ENCODE results near the gene TPCN1. TPM values are rescaled to one million over a fixed set of nuclear protein-coding genes. Genes with fewer than 3 reads are reported as not detected.

TPCN1 gene
- total RNA-seq, 1 donor from 2014 or later, result 27.9 TPM

DNA sequence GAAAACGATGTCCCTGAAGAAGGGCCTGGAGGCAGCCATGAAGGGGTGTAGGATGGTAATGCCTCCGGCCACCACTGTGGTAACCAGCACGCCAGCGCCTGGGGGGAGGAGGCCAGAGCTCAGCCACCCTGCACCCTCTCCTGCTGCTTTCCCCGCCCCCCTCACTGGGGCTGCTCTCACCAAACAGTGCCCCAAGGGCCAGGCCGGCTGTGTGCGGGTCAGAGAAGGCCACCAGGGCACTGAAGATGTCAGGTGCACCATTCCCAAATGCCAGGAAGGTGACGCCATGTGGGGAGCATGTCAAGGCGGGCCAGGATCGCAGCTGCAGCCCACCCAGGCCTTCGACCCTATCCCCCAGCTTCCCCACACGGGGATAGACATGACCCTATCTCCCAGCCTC, 99.1 kb downstream of the TPCN1 start:
- Mint-ChIP-seq H3K36me3 (ENCODE audit: low read depth, unreplicated experiment) (peaks cover 8% of the 10 kb centered on the region), H3K27me3 (ENCODE audit: low read depth, unreplicated experiment) (no peaks in the 10 kb centered on the region), H3K4me3 (ENCODE audit: unreplicated experiment) (no peak overlapping the region), H3K4me1 (ENCODE audit: low read depth, unreplicated experiment) (peaks cover 4% of the 10 kb centered on the region), H3K9me3 (ENCODE audit: unreplicated experiment) (no peaks in the 10 kb centered on the region), H3K27ac (ENCODE audit: unreplicated experiment) (no peak overlapping the region)
- Histone ChIP-seq H3K9ac (ENCODE audit: low read length) (no peak overlapping the region), H3K4me3 (ENCODE audit: insufficient read depth, low read depth, low read length) (no peak overlapping the region), H3K4me2 (ENCODE audit: low read length) (no peak overlapping the region), H2AFZ (ENCODE audit: low read depth, low read length) (no peak overlapping the region), H3K27ac (ENCODE audit: low read depth, low read length) (no peak overlapping the region), H3K27me3 (ENCODE audit: insufficient read depth, low read length) (no peaks in the 10 kb centered on the region), H3K36me3 (ENCODE audit: insufficient read depth, low read length) (peaks cover 7% of the 10 kb centered on the region), H4K20me1 (ENCODE audit: insufficient read depth, low read length) (no peaks in the 10 kb centered on the region), H3K9me3 (ENCODE audit: insufficient read depth, low read depth, low read length) (no peaks in the 10 kb centered on the region), H3K4me1 (ENCODE audit: insufficient read depth, low read length) (no peaks in the 10 kb centered on the region), H3K79me2 (ENCODE audit: insufficient read depth, low read length) (no peaks in the 10 kb centered on the region)
- FAIRE-seq (no peak), DNase-seq (ENCODE audit: low read depth) (no peak)
- TF ChIP-seq EZH2 (IDR thresholded peaks at IDR 0.05; ENCODE audit: insufficient read depth, low read length) (no peak), CTCF (IDR thresholded peaks at IDR 0.05; ENCODE audit: insufficient read depth, low read depth, low read length) (no peak)

GRCh38 chr12:113322343-113322742, 101.1 kb downstream of the TPCN1 start:
- H3K4me3 ChIP-seq (ENCODE audit: insufficient read depth, low read depth, low read length), result no peak overlapping the region
- no peaks in the 10 kb centered on the region for H3K27me3 ChIP-seq (ENCODE audit: insufficient read depth, low read length)
- H4K20me1 ChIP-seq (ENCODE audit: insufficient read depth, low read length), result no peaks in the 10 kb centered on the region
- no peaks in the 10 kb centered on the region for H3K9me3 ChIP-seq (ENCODE audit: insufficient read depth, low read depth, low read length)
- H3K4me2 ChIP-seq (ENCODE audit: low read length), result no peak overlapping the region
- peaks cover 8% of the 10 kb centered on the region for H3K36me3 Mint-ChIP-seq (ENCODE audit: low read depth, unreplicated experiment)
- peaks cover 8% of the 10 kb centered on the region for H3K4me1 Mint-ChIP-seq (ENCODE audit: low read depth, unreplicated experiment)
- TF ChIP-seq EZH2 (IDR thresholded peaks at IDR 0.05; ENCODE audit: insufficient read depth, low read length), result no peak
- TF ChIP-seq CTCF (IDR thresholded peaks at IDR 0.05; ENCODE audit: insufficient read depth, low read depth, low read length), result no peak
- H3K9me3 Mint-ChIP-seq (ENCODE audit: unreplicated experiment), result no peaks in the 10 kb centered on the region
- H3K27me3 Mint-ChIP-seq (ENCODE audit: low read depth, unreplicated experiment), result no peaks in the 10 kb centered on the region
- H3K27ac ChIP-seq (ENCODE audit: low read depth, low read length), result peak overlapping the region; percentile 42
- peak overlapping the region; percentile 77 for H3K27ac Mint-ChIP-seq (ENCODE audit: unreplicated experiment)
- H3K4me1 ChIP-seq (ENCODE audit: insufficient read depth, low read length), result no peaks in the 10 kb centered on the region
- FAIRE-seq (no peak), DNase-seq (ENCODE audit: low read depth) (peak; percentile 67)
- H3K36me3 ChIP-seq (ENCODE audit: insufficient read depth, low read length), result peaks cover 7% of the 10 kb centered on the region
- no peak overlapping the region for H3K9ac ChIP-seq (ENCODE audit: low read length)
- no peaks in the 10 kb centered on the region for H3K79me2 ChIP-seq (ENCODE audit: insufficient read depth, low read length)
- no peak overlapping the region for H2AFZ ChIP-seq (ENCODE audit: low read depth, low read length)
- H3K4me3 Mint-ChIP-seq (ENCODE audit: unreplicated experiment), result no peak overlapping the region

- Histone ChIP-seq H3K9me3 (ENCODE audit: insufficient read depth, low read depth, low read length) (no peaks in the 10 kb centered on the region), H3K4me2 (ENCODE audit: low read length) (no peak overlapping the region), H4K20me1 (ENCODE audit: insufficient read depth, low read length) (no peaks in the 10 kb centered on the region), H3K27me3 (ENCODE audit: insufficient read depth, low read length) (no peaks in the 10 kb centered on the region), H3K36me3 (ENCODE audit: insufficient read depth, low read length) (no peaks in the 10 kb centered on the region), H3K4me3 (ENCODE audit: insufficient read depth, low read depth, low read length) (no peak overlapping the region), H3K9ac (ENCODE audit: low read length) (no peak overlapping the region), H3K4me1 (ENCODE audit: insufficient read depth, low read length) (no peaks in the 10 kb centered on the region), H3K27ac (ENCODE audit: low read depth, low read length) (no peak overlapping the region), H3K79me2 (ENCODE audit: insufficient read depth, low read length) (no peaks in the 10 kb centered on the region), H2AFZ (ENCODE audit: low read depth, low read length) (no peak overlapping the region)
- TF ChIP-seq CTCF (IDR thresholded peaks at IDR 0.05; ENCODE audit: insufficient read depth, low read depth, low read length) (no peak), EZH2 (IDR thresholded peaks at IDR 0.05; ENCODE audit: insufficient read depth, low read length) (no peak)
- peak; percentile 63 for DNase-seq (ENCODE audit: low read depth)
- Mint-ChIP-seq H3K27ac (ENCODE audit: unreplicated experiment) (no peak overlapping the region), H3K4me3 (ENCODE audit: unreplicated experiment) (no peak overlapping the region), H3K9me3 (ENCODE audit: unreplicated experiment) (no peaks in the 10 kb centered on the region), H3K36me3 (ENCODE audit: low read depth, unreplicated experiment) (peaks cover 2% of the 10 kb centered on the region), H3K27me3 (ENCODE audit: low read depth, unreplicated experiment) (no peaks in the 10 kb centered on the region), H3K4me1 (ENCODE audit: low read depth, unreplicated experiment) (peaks cover 8% of the 10 kb centered on the region)
- no peak for FAIRE-seq
These were observed 104.7 kb downstream of the TPCN1 start for GRCh38 chr12:113325916-113326315.
